Inflammatory macrophage treated with lipopolysaccharide for 1 hour (primary cell): Measurements from ENCODE around the gene HOXD11.
A peak's percentile ranks its signal among the peaks of the same experiment; 100 is the strongest.

Source experiments
- DNase-seq, 2 donors: peaks; one replicate each; pipeline ENCODE4 v3.0.0-alpha.2; 2020 to 2022

Gene HOXD11

GRCh38 chr2:176136374-176137251 is 29.5 kb downstream of the HOXD11 start:
- no peak for DNase-seq

GRCh38 chr2:176137252-176137580 is 30.1 kb downstream of the HOXD11 start:
- DNase-seq: no peak

- DNase-seq: no peak
These were observed 30.8 kb downstream of the HOXD11 start for GRCh38 chr2:176137906-176138305.

- no peak for DNase-seq
These were observed 31.4 kb downstream of the HOXD11 start for GRCh38 chr2:176138526-176138922.

- no peak for DNase-seq
These were observed 32.0 kb downstream of the HOXD11 start for GRCh38 chr2:176138923-176139660.

GRCh38 chr2:176139661-176140512 is 32.8 kb downstream of the HOXD11 start:
- no peak for DNase-seq

GRCh38 chr2:176140513-176141317 is 33.6 kb downstream of the HOXD11 start:
- peak in 1 of 2 donors; percentile 49 for DNase-seq

- no peak for DNase-seq
These were observed 35.2 kb downstream of the HOXD11 start for GRCh38 chr2:176142281-176142680.

- no peak for DNase-seq
These were observed 38.2 kb downstream of the HOXD11 start for GRCh38 chr2:176145085-176145969.

- no peak for DNase-seq
These were observed 39.0 kb downstream of the HOXD11 start for GRCh38 chr2:176146101-176146500.

- DNase-seq: no peak
These were observed 39.6 kb downstream of the HOXD11 start for GRCh38 chr2:176146645-176147044.

GRCh38 chr2:176147210-176147799 is 40.2 kb downstream of the HOXD11 start:
- DNase-seq: no peak

- no peak for DNase-seq
These were observed 40.9 kb downstream of the HOXD11 start for GRCh38 chr2:176147800-176148496.

- no peak for DNase-seq
These were observed 41.8 kb downstream of the HOXD11 start for GRCh38 chr2:176148751-176149421.

GRCh38 chr2:176149481-176149938 is 42.4 kb downstream of the HOXD11 start:
- DNase-seq: no peak

- no peak for DNase-seq
These were observed 43.0 kb downstream of the HOXD11 start for GRCh38 chr2:176149939-176150583.

GRCh38 chr2:176150584-176151441 is 43.7 kb downstream of the HOXD11 start:
- DNase-seq: no peak
